Stimulated activated CD8-positive, alpha-beta memory T cell treated with anti-CD3 and anti-CD28 coated beads, Interleukin-7, amount 100 ng/mL, for 1 hour (primary cell): ENCODE data around the gene TTC23.

Experiments
- DNase-seq, 2 donors: peaks; one replicate each; pipeline ENCODE4 v3.0.0-alpha.2; 2020; ENCODE audit warnings: low read depth in 2 of 2

The TTC23 gene, protein sequence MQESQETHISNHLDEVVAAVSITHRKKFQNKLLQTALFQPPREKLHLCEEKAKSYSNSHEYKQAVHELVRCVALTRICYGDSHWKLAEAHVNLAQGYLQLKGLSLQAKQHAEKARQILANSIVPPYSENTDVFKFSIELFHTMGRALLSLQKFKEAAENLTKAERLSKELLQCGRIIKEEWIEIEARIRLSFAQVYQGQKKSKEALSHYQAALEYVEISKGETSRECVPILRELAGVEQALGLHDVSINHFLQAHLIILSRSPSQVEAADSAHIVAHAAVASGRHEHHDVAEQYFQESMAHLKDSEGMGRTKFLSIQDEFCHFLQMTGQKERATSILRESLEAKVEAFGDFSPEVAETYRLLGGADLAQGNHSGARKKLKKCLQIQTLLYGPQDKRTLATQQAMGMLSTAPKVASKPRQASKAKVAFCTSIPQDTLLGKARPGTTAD

DNA sequence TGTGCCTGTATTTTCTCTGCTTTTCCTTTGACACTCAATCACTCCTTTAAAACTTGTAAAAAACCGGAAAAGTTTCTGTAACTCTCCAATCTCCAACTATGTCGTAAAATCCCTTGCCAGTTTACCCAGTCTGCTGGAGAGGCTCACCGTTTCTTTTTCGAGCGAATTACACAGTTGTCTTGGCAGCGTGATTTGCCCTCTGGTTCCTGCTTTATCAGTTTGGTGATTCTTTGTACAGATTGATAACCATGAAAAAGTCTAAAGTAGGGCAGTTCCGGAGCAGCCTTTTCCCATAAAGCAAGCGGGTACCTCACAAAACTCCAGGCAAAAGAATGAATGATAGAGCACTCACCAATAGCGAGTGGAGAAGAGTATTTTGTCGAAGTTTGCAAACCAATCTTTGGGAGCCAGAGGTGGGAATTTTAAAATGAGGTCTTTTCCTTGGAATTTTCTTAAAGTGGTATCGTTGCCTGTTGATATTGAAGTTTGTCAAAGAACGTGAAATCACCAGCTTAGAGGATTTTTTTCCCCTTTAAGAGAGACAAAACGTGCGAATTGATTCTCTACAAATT, at the start of gene TTC23:
Gene TTC23, minus strand, starts transcription at position 312 of the 572 bp plus-strand sequence. CDS start 20,869 bp downstream, outside the sequence.
- DNase-seq: no peak

DNA sequence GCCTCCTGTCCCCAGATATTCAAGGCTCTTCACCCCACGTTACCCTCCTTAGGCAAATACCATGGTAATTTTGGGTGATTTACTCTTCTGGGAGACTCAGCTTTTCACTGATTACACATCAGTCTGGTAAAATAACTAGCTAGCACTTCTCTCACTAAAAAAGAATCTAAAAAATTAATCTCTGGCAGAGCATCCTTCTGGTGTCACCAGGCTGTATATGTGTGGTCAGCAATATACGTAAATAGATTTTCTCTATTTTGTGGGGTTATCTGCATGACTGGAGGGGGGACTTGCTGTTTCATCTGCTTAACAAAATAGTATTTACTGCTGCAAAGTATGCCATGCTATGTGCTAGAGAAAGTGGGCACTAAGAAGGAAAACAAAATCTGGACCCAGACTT, 47.0 kb upstream of the TTC23 start:
- DNase-seq: no peak

GRCh38 chr15:99295840-99296239, 46.5 kb upstream of the TTC23 start:
- DNase-seq: no peak

GRCh38 chr15:99291643-99292042, 42.3 kb upstream of the TTC23 start:
- no peak for DNase-seq

- no peak for DNase-seq
Measured at GRCh38 chr15:99283717-99284116, 34.3 kb upstream of the TTC23 start.

DNA sequence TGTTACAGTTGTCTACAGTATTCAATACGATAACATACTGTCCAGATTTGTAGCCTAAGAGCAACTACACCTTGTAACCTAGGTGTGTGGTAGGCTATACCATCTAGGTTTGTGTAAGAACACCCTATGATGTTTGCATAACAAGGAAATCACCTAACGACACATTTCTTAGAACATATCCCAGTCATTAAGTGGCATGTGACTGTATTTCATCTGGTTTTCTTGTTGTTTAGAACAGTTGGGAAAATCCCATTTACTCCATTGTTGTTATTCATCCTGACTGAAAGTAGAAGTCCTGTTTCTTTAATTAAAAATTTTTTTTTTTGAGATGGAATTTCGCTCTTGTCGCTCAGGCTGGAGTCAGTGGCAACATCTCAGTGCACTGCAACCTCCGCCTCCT, 33.2 kb upstream of the TTC23 start:
- DNase-seq: no peak

GRCh38 chr15:99282121-99282520, 32.7 kb upstream of the TTC23 start:
- DNase-seq: no peak

DNA sequence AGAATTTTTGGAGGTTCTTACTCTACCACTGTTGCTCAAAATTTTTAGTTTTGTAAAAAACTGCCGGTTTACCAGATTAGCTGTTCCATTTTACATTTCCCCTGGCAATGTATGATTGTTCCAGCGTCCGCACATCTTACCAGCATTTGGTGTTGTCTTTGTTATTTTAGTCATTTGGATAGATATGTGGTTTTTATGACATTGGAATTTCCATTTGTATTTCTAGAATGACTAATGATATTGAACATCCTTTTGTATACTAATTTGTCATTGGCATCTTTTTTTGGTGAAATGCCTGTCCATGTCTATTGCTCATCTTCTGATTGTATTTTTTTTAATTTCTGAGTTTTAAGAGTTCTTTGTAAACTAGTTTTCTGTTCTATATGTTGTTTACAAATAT, 30.4 kb upstream of the TTC23 start:
- no peak for DNase-seq

DNA sequence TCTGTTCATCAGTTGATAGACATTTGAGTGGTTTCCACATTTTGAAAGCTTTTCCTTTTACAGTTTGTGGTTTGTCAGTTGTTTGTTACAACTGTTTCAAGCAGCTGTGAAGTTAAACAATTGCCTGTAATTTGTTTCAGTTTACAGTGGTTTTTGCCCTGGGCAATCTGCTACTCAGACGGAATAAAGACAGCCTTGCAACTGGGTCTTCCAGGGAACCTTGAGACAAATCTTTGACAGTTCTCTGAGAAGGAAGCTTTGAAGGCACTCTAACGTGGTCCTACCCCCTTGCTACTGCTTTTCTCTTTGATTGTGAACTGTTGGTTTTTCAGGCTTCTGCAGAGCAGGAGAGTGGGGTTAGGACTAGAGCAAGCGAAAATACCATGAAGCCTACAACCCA, 29.9 kb upstream of the TTC23 start:
- DNase-seq: no peak

- DNase-seq: no peak
Measured at GRCh38 chr15:99275525-99276128, 26.2 kb upstream of the TTC23 start.

GRCh38 chr15:99275061-99275460, 25.7 kb upstream of the TTC23 start:
- DNase-seq: no peak

DNA sequence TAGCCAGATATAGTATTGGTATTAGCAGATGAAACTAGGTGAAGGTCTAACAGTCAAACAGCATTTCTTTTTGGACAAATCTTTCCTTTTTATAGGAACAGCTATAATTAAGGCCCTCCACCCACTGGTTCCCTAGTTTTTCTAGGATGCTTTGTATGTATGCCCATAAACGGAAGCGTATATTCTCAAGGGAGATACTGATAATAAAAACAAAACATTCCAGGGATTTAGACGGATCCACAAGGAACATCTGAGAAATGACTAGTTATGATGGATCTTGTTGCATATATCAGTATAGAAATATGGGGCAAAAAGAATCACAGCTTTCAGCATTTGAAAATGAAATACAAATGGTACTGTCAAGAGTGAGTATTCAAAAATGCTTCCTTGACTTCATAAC, 24.4 kb upstream of the TTC23 start:
- DNase-seq: no peak

GRCh38 chr15:99268431-99268830, 19.1 kb upstream of the TTC23 start:
- no peak for DNase-seq

DNA sequence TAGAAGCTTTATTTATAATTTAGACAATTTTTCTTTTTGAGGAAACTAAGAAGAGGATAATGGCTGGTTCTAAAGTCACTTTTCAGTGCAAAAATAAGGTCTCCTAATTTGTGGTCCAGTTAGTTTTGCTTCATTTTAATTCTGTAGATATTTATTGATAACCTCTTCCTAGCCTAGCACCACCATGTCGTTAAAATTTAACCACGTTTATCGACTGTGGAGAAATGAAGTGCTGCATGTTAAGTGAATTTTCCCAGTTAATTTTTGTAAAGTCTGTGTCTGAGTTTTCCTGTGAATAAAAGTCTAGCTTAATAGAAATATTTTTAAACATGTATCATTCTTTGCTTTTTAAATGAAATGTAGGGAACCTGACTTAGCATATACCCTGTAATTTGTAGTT, 18.6 kb upstream of the TTC23 start:
- DNase-seq: no peak

DNA sequence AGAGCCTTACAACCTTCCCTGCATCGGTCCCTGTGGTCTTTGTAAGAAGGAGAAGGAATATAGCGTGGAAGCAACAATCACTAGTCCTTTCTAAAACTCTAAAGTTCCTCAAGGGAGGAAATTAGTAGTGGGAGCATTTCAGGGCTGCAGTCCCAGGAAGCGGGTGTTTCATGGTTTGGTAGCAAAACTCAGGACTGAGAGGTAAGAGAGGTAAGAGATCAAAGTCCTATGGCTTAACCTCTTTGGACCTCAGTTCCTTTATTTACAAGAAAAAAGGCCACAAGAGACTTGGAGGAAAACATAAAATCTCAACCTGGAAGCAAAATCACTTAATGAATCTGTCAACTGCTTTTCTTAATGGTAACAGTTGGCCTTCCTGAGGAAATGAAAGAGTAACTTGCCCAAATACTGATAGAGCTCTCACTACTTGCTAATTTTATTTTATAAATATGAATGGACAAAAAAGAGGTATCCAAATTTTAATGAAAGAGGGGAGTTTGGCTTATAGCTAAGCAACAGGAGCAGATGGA, 16.2 kb upstream of the TTC23 start:
- no peak for DNase-seq

DNA sequence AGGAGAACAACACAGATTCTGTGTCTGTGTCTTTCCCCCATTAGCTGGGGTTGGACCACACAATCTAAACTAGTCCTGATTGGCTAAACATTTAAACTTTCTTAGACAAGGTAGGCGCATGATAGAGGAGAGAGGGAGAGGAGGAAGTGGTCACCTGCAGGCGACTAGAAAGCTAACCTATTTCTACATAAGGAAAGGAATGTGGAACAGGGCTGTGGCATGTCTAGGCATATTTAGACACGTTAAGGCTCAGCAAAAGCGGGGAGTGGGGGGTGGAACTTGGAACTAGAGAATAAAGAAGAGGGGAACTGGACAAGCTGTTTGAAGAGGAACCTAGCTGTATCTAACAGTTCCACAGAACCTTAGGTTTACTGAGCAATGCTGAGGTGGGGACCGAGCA, 14.7 kb upstream of the TTC23 start:
- DNase-seq: no peak

DNA sequence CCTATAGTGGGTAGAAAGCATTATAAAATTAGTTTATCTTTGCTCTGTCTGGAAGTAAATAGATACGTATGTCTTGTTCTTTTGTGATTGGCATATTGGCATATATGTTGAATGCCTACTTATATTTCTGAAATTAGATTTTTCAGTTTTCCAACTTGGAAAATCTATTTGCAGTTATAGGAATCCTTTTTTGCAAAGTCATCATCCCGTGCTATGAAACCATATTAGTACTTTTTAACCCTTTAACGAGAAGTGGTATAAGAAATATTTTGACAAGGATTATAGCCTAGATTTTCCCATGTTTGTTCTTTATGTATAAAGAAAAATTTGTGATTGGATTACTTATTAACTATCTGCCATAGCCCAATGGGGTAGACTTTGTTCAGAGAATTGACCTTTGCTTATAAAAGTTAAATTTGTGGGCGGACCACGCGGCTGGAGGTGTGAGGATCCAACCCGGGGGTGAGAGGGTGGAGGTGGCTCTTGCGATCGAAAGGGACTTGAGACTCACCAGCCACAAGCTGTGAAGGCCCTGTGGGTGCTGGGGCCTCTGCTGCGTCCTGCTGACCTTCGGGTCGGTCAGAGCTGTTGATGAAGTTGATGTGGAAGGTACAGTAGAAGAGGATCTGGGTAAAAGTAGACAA, 7.8 kb upstream of the TTC23 start:
- no peak for DNase-seq

GRCh38 chr15:99253381-99254090, 4.2 kb upstream of the TTC23 start:
- no peak for DNase-seq

- DNase-seq: no peak
Measured at GRCh38 chr15:99252326-99252725, 2.9 kb upstream of the TTC23 start.

DNA sequence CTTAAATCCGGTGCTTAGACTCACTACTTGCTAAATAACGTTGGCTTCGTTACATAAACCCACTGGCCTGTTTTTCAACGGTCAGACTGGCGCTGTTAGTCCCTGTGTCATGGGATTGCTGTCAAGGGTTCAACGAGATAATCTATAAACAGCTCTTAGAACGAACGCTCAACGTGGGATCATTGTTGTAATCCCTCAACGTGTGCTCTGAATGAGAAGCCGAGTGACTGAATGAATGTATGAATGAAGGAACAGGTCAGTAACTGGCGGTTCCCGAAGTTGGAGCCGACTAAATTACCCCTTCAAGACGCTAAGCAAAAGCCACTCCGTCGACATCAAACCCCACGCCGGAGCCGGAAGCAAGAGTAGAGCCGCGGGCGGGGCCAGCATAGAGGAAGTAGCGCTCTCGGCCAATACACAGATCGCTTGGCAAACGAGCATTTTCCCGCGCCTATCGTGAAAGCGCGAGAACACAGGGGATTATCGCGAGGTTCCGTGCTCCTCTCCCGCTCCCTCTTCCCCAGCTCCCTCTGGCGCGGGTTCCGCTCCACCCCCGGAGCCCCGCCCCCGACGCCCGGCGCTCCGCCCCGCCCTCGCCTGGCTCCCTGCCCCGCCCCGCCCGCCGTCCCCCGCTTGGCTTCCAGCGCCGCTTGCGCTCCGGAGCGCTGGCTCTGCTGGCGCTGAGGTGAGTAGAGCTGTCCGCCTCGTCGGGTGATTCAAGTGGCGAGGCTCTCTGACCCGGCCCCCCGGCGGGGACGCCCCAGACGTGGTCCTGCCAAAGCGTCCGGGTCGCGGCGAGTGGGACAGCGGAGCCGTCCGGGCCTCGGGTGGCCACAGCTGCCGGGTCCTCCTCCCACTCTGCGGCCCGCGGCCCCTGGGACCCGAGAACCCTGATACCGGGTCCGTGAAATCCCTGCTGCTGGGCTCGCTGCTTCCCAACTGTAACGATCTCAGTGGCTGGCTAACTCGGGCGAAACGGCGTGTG, 1.8 kb upstream of the TTC23 start, which contains the start of gene LRRC28:
Gene LRRC28, plus strand, starts transcription at position 625 of the 985 bp plus-strand sequence. CDS start 4,477 bp downstream, outside the sequence.
- peak; percentile 80 to 86 for DNase-seq
